UCSD-AML1 (cell line): Measurements from ENCODE around the gene GYPC.
A peak's percentile ranks its signal among the peaks of the same experiment; 100 is the strongest.
"Not testable (repeated sequence)": the region's sequence is repeated elsewhere in the genome, so short reads cannot be mapped to it uniquely, and the experiment has no call there.

ENCODE experiments used
- DNase-seq: peaks from one replicate; lab custom pipeline; 2025; ENCODE audit not compliant: unreplicated experiment; lab: John Stamatoyannopoulos, UW

Gene GYPC

GRCh38 chr2:126655500-126656430 lies at the start of gene GYPC:
TSS of gene GYPC (plus strand) at chr2:126656158. CDS start at chr2:126656264, 106 bp downstream.
- DNase-seq: peak; percentile 64

GRCh38 chr2:126614524-126615227 lies 41.3 kb upstream of the GYPC start:
- no peak for DNase-seq

- DNase-seq: no peak
These were observed 39.3 kb upstream of the GYPC start for GRCh38 chr2:126616606-126617069.

GRCh38 chr2:126620302-126620701 lies 35.7 kb upstream of the GYPC start:
- DNase-seq: no peak

- no peak for DNase-seq
These were observed 33.0 kb upstream of the GYPC start for GRCh38 chr2:126623000-126623399.

- DNase-seq: no peak
These were observed 28.3 kb upstream of the GYPC start for GRCh38 chr2:126627643-126628042.

GRCh38 chr2:126634273-126634861 lies 21.6 kb upstream of the GYPC start:
- DNase-seq: no peak

GRCh38 chr2:126635281-126635680 lies 20.7 kb upstream of the GYPC start:
- no peak for DNase-seq

- DNase-seq: no peak
These were observed 20.2 kb upstream of the GYPC start for GRCh38 chr2:126635736-126636135.

- no peak for DNase-seq
These were observed 18.6 kb upstream of the GYPC start for GRCh38 chr2:126637386-126637785.

GRCh38 chr2:126638746-126639145 lies 17.2 kb upstream of the GYPC start:
- DNase-seq: no peak

- no peak for DNase-seq
These were observed 16.7 kb upstream of the GYPC start for GRCh38 chr2:126639276-126639675.

GRCh38 chr2:126641294-126641693 lies 14.7 kb upstream of the GYPC start:
- not testable (repeated sequence) for DNase-seq

- no peak for DNase-seq
These were observed 13.9 kb upstream of the GYPC start for GRCh38 chr2:126642031-126642430.

- no peak for DNase-seq
These were observed 12.5 kb upstream of the GYPC start for GRCh38 chr2:126643431-126643830.

GRCh38 chr2:126643972-126644371 lies 12.0 kb upstream of the GYPC start:
- DNase-seq: no peak

- no peak for DNase-seq
These were observed 11.2 kb upstream of the GYPC start for GRCh38 chr2:126644630-126645191.

- no peak for DNase-seq
These were observed 10.7 kb upstream of the GYPC start for GRCh38 chr2:126645211-126645618.

- no peak for DNase-seq
These were observed 9.9 kb upstream of the GYPC start for GRCh38 chr2:126646026-126646425.

- DNase-seq: not testable (repeated sequence)
These were observed 8.1 kb upstream of the GYPC start for GRCh38 chr2:126647714-126648344.

GRCh38 chr2:126648345-126648786 lies 7.6 kb upstream of the GYPC start:
- not testable (repeated sequence) for DNase-seq
